GM18909 (cell line): ENCODE measurements around the gene SPRR2E.
"Not testable (repeated sequence)": the region's sequence is repeated elsewhere in the genome, so short reads cannot be mapped to it uniquely, and the experiment has no call there.

Source experiments
- ATAC-seq: cut with Tn5 transposase; IDR thresholded peaks from one replicate; pipeline ENCODE4 v1.9.1; 2021; ENCODE audit warnings: mild to moderate bottlenecking; ENCODE audit not compliant: unreplicated experiment, poor library complexity

The SPRR2E gene

DNA sequence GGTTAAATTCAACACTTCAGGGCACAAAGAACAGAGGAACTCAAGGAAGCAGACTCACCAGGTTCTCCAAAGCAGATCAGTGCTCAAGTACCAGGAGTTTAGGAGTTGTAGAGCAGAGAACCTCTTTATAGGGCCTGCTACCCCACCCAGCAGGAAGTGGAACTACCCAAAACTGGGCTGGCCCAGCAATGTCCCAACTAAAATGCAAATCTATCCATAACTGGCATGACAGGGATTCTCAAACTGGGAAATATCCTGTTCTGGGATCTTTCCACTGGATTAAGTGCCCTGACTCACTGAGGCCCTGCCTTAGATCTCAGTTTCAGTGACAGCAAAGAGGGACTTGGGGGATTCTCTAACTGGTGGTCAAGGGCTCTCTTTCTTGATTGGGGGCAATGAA lies at the start of gene SPRR2E:
Gene SPRR2E, minus strand, starts transcription at position 101 of the 400 bp plus-strand sequence. CDS start 775 bp downstream, outside the sequence.
- ATAC-seq, result no peak

DNA sequence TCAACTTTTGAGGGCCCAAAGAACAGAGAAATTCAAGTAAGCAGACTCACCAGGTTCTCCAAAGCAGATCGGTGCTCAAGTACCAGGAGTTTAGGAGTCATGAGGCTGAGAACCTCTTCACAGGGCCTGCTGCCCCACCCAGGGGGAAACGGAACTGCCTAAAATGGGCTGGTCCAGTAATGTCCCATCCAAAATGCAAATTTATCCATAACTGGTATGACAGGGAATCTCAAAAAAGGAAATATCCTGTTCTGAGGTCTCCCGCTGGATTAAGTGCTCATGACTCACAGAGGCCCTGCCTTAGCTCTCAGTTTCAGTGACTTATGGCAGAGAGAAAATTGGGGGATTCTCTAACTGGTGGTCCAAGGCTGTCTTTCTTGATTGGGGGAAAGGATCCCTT lies 47.1 kb upstream of the SPRR2E start:
- no peak for ATAC-seq

DNA sequence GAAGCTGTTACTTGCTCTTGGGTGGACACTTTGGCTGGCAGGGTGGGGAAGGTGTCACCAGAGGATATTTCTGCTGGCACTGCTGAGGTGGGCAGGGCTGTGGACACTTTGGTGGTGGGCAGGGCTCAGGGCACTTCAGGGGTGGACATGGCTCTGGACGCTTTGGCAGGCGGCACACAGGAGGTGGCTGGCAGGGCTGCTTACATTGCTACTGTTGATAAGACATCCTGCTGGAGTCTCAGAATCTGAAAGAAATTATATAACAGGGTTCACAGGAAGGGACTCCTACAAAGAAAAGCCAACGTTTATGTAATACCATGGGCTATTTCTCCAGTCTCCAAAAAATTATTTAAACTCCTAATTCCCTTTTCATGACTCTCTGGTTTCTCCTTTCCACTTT lies 46.2 kb upstream of the SPRR2E start:
- no peak for ATAC-seq

DNA sequence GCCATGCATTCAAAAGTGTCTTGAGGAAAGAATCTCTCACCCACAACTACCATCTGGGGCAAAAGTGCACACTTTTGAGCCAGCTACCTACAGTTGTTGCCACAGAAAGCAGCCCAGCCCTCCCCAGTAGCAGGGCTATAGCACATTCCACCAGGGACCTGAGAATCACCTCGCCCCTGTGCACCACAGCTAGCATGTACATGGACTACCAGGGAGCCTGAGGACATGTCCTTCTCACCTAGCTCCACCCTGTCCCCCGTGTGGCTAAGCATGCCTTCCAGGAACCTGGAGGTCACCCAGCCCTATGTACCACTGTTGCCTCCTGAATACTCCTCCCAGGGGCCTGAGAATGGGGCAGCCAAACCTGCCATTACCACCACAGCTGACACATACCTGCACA lies 39.4 kb upstream of the SPRR2E start:
- no peak for ATAC-seq

DNA sequence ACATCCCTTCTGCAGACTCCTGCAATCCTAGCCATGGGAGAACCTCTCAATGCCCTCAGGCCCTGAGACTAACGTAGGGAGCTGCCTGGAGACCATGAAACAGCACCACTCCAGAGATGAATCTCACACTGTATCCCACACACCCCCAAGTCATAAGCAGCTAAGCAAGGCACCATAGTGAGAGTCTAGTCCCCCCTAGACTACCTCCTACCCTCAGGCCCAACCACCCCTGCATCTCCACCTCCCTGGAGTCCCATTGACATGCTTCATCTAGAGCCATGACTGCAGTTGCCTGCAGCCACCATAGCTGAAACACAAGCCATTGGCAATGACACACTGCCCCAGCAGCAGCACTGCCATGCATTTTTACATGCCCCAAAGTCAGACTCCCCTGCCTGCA lies 38.9 kb upstream of the SPRR2E start:
- ATAC-seq, result no peak

DNA sequence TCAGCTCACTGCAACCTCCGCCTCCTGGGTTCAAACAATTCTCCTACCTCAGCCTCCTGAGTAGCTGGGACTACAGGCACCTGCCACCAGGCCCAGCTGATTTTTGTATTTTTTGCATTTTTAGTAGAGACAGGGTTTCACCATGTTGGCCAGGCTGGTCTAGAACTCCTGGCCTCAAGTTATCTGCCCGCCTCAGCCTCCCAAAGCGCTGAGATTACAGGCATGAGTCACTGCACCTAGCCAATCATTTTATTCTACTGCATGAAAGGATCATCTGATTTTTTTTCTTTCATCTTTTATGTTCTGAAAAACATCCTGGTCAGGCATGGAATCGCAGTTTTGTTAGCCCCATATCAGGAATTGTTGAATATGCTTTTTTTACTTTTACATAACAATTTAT lies 34.4 kb upstream of the SPRR2E start:
- not testable (repeated sequence) for ATAC-seq

DNA sequence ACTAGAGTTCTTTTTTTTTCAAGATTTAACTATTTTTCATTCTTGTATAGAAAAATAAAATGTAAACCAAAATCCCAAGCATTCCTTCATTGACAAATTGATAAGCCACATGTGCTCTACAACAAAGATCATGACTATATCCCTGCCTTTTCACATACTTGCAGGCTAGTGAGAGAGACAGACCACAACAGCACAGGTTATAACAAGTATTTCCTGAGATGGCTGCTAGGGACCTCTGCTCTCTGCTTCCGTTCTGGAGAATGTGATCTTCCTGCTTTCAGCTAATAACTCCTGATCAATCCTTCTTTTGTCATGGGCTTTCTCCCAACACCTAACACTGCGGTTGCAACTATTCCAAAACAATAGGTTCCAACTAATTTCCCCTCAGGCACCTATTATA lies 33.0 kb upstream of the SPRR2E start:
- ATAC-seq, result no peak

DNA sequence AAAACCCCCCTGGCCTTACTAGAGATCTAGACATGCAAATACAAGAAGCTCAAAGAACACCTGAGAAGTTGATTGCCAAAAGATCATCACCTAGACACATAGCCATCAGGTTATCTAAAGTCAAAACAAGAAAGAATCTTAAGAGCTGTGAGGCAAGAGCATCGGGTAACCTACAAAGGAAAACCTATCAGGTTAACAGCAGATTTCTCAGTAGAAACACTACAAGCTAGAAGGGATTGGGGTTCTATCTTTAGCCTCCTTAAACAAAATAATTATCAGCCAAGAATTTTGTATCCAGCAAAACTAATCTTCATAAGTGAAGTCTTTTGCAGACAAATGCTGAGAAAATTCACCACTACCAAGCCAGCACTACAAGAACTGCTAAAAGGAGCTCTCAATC lies 31.2 kb upstream of the SPRR2E start:
- ATAC-seq, result no peak

DNA sequence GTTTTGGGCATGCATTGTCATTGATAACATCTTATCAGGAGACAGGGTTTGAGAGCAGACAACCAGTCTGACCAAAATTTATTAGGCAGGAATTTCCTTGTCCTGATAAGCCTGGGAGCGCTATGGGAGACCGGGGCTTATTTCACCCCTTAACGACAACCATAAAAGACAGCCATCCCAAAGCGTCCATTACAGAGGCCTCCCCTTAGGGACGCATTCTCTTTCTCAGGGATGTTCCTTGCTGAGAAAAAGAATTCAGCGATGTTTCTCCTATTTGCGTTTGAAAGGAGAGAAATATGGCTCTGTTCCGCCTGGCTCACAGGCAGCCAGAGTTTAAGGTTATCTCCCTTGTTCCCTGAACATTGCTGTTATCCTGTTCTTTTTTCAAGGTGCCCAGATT lies 29.5 kb upstream of the SPRR2E start:
- ATAC-seq, result not testable (repeated sequence)

DNA sequence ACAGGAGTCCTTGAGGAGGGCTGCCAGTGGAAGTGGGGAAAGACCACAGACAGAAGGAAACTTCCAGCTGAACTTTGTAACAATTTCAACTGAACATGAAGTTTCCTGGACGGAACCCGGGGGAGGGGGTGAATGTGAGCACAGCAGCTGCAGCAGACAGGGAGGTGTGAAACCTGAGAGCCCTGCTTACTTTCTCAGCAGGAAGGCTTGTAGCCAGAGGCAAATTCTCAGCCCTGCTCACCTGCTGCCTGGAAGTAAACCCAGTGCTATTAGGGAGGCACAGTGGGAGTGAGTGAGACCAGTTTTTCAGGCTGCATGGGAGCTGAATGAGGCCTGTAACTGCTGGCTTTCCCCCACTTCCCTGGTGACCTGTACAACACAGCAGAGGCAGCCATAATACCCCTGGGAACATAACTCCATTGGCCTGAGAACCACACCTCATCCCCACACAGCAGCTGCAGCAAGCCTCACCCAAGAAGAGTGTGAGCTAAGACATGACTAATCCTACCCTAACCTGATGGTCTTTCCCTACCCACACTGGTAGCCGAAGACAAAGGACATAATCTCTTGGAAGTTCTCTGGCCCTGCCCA lies 28.6 kb upstream of the SPRR2E start:
- ATAC-seq, result no peak

DNA sequence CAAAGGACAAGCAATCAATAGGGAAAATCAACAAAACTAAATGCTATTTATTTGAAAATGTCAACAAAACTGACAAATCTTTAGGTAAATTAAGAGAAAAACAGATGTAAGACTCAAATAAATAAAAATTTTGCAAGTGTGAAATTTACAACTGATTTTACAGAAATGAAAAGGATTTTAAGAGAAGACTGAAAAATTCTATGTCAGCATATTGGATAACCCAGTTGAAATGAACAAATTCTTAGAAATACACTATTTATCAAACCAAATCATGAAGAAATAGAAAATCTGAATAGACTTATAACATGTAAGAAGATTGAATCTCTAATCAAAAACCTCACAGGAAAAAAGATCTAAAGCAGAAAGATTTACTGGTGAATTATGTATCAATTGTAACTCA lies 26.6 kb upstream of the SPRR2E start:
- no peak for ATAC-seq

DNA sequence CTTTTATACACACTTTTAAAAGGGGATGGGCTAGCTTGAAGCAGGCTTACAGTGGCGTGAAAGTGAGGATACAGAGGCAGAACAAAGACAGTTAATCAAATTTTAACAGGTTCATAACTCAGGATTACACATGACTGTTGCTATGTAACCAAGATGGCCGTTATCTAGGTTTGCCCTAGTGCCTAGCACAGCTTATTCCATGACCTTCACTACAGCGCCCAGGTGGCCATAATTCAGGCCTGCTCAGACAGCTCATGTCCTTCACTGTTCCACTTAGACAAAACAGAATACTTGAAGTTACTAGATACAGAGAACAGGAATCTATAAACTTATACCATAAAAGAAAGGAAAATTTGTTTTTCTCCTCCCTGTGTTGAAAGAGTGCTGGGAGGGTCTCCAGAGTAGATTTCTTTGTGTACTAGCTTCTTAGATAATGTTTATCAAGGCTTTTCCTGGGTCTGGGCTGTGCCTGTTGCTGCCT lies 25.2 kb upstream of the SPRR2E start:
- no peak for ATAC-seq

DNA sequence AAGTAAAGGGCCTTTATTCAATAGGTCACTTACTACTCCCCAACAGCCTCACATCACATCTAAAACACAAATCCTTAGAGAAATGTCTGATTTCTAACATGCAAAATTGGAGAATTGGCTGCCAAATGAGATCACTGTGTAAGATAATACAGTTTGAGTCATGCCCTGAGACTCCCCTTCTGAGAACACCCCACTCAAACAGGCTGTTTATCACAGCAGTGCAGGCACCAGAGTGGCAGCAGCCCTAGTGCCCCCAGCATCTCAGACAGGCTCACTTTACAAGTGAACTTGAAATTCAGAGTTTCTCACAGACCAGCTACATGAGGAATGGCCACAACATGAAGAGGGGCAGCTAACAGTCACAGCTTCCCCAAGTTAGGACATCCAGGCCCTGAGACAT lies 20.9 kb upstream of the SPRR2E start:
- not testable (repeated sequence) for ATAC-seq

DNA sequence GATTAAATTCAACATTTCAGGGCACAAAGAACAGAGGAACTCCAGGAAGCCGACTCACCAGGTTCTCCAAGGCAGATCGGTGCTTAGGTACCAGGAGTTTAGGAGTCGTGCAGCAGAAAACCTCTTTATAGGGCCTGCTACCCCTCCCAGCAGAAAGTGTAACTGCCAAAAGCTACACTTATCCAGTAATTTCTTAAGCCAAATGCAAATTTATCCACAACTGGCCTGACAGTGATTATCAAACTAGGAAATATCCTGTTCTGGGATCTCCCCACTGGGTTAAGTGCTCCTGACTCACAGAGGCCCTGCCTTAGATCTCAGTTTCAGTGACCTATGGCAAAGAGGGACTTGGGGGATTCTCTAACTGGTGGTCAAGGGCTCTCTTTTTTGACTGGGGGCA lies 19.1 kb upstream of the SPRR2E start, which contains the start of gene SPRR2F:
Gene SPRR2F, minus strand, starts transcription at position 101 of the 400 bp plus-strand sequence. CDS start 783 bp downstream, outside the sequence.
- ATAC-seq, result no peak

DNA sequence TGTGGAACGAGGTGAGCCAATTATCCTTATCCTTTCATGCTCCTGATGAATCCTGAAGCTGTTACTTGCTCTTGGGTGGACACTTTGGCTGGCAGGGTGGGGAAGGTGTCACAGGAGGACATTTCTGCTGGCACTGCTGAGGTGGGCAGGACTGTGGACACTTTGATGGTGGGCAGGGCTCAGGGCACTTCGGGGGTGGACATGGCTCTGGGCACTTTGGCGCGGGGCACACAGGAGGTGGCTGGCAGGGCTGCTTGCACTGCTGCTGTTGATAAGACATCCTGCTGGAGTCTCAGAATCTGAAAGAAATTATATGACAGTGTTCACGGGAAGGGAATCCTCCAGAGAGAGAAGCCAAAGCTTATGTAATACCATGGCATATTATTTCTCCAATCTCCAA lies 18.1 kb upstream of the SPRR2E start:
- ATAC-seq, result not testable (repeated sequence)

DNA sequence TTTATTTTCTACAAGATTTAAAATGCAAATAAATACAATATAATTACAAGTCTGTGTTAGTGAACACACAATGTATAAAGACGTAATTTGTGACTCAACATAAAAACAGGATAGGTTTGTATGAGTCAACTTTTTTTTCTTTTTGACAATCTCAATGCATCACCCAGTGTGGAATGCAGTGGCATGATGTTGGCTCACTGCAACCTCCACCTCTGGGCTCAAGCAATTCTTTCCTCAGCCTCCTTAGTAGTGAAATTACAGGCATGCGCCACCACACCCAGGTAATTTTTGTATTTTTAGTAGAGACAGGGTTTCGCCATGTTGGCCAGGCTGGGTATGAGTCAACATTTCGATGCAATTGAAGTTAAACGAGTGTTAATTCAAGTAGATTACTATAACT lies 5.9 kb upstream of the SPRR2E start:
- no peak for ATAC-seq

DNA sequence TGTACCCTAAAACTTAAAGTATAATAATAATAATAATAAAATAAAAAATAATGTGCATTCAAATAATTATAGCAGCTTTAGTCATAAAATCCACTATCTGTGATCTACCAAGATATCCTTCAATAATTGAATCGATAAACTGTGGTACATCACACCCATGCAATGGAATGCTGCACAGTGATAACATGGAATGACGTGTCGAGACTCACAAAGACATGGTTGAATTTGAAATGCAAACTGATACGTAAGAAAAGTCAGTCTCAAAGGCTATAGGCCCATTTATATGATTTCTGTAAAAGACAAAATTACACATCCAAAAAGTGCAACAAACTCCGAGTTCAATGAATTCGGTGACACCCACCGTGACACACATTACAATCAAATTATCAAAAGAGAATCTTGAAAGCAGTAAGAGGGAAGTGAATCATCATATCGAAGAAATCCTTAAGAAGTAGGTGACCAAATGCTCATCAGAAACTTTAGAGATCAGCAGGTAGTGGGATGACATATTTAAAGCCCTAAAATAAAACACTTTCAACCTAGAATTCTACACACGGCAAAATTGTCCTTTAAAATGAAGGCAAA lies 5.2 kb upstream of the SPRR2E start:
- ATAC-seq, result no peak

DNA sequence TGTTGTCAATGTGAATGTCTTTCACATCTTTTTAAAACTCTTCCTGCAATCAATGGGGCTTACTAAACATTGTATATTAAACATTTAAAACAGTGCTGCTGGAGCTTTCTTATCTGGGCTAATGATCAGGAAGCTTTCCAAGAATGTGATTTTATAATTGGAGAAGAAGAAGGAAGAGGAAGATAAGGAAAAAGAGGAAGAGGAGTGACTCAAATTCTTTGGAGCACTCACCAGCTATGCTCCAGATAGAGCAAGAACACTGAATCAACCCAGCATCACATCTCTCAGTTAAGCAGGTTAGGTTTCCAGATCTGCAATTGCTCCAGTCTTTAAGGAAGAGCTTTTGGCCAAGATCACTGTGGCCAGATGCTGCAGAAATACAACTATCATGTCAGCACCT lies 1.4 kb upstream of the SPRR2E start:
- no peak for ATAC-seq

DNA sequence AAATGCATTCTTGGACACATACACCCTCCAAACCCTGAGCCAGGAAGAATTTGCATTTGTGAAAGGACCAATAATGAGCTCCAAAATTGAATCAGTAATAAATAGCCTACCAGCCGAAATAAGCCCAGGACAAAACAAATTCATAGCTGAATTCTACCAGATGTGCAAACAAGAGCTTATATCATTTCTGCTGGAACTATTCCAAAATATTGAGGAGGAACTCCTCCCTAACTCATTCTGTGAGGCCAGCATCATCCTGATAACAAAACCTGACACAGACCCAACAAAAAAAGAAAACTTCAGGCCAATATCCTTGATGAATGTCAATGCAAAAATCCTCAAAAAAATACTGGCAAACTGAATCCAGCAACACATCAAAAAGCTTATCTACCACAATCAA lies 6.7 kb downstream of the SPRR2E start:
- ATAC-seq, result no peak

DNA sequence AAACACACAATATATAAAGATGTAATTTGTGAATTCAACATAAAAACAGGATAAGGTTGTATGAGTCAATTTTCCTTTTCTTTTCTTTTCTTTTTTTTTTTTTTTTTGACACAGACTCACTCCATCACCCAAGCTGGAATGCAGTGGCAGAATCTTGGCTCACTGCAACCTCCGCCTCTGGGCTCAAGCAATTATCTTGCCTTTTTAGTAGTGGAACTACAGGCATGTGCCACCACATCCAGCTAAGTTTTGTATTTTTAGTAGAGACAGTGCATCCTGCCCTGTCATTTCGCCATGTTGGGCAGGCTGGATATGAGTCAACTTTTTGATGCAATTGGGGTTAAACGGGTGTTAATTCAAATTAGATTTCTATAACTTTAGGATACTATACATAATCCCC lies 12.6 kb downstream of the SPRR2E start:
- no peak for ATAC-seq

DNA sequence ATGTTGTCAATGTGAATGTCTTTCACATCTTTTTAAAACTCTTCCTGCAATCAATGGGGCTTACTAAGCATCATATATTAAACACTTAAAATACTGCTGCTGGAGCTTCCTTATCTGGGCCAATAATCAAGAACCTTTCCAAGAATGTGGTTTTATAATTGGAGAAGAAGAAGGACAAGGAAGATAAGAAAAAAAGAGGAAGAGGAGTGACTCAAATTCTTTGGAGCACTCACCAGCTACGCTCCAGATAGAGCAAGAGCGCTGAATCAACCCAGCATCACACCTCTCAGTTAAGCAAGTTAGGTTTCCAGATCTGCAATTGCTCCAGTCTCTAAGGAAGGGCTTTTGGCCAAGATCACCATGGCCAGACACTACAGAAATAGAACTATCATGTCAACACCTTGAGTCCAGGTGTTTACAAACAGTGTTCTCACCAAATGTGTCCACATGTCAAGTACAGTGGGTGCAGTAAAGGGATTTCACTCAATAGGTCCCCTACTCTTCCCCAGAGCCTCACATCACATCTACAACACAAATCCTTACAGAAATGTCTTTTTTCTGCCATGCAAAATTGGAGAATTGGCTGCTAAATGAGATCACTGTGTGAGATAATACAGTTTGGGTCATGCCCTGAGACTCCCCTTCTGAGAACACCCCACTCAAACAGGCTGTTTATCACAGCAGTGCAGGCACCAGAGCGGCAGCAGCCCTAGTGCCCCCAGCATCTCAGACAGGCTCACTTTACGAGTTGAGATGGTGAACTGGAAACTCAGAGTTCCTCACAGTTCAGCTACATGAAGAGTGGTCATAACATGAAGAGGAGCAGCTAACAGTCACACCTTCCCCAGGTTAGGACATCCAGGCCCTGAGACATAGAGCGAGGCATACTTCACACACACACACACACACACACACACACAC lies 21.3 kb downstream of the SPRR2E start:
- ATAC-seq, result no peak
